HL-60 (cell line): Measurements from ENCODE around the gene CSMD2.

Experiments used
- DNase-seq, 2 experiments: peaks; one replicate each; pipeline ENCODE4 v3.0.0-alpha.2; 2010 to 2020; ENCODE audit warnings: low read depth in 1 of 2, low spot score in 1 of 2
- H3K27ac ChIP-seq: fragments of 250-450 bp; sonication (Bioruptor Pico); replicated peaks from 2 replicates; pipeline ENCODE4 v1.5.1; 2020; ENCODE audit warnings: mild to moderate bottlenecking, moderate library complexity
- H3K27me3 ChIP-seq: fragments of 250-450 bp; sonication (Bioruptor Pico); 2 replicates; pipeline ENCODE4 v1.5.1; 2021; ENCODE audit warnings: mild to moderate bottlenecking, moderate library complexity; ENCODE audit not compliant: insufficient read depth, poor library complexity, severe bottlenecking
- H3K4me3 ChIP-seq: replicated peaks from 2 replicates; pipeline ENCODE4 v1.5.1; 2011; ENCODE audit warnings: mild to moderate bottlenecking, control low read depth, low read length; ENCODE audit not compliant: insufficient read depth
- CTCF ChIP-seq: IDR thresholded peaks from one replicate; pipeline ENCODE4 v1.5.1; 2011; ENCODE audit warnings: low read length, control low read depth, inconsistent platforms; ENCODE audit not compliant: insufficient read depth
- GABPA ChIP-seq: IDR thresholded peaks from 2 replicates; pipeline ENCODE4 v1.6.1; 2012; ENCODE audit warnings: low read depth
- POLR2AphosphoS5 ChIP-seq: IDR thresholded peaks from 2 replicates; pipeline ENCODE4 v1.6.1; 2012; ENCODE audit warnings: low read depth
- REST ChIP-seq: IDR thresholded peaks from 2 replicates; pipeline ENCODE4 v1.6.1; 2012; ENCODE audit warnings: low read depth; ENCODE audit not compliant: insufficient replicate concordance
- SPI1 ChIP-seq: IDR thresholded peaks from 2 replicates; pipeline ENCODE4 v1.6.1; 2012; ENCODE audit warnings: low read depth, mild to moderate bottlenecking, borderline replicate concordance

Gene CSMD2

GRCh38 chr1:33586106-33586505, 578.9 kb downstream of the CSMD2 start:
- Histone ChIP-seq H3K4me3 (no peak overlapping the region), H3K27me3 (peaks cover 2% of the 10 kb centered on the region), H3K27ac (no peak overlapping the region)
- TF ChIP-seq POLR2AphosphoS5 (no peak), CTCF (no peak), GABPA (no peak), SPI1 (no peak), REST (no peak)
- no peak for DNase-seq

- DNase-seq: no peak
- Histone ChIP-seq H3K27ac (no peak overlapping the region), H3K27me3 (peaks cover 2% of the 10 kb centered on the region), H3K4me3 (no peak overlapping the region)
- TF ChIP-seq GABPA (no peak), CTCF (no peak), REST (no peak), SPI1 (no peak), POLR2AphosphoS5 (no peak)
Measured at GRCh38 chr1:33583567-33583966, 581.5 kb downstream of the CSMD2 start.

- peak in 1 of 2 experiments; percentile 46 for DNase-seq
- Histone ChIP-seq H3K27ac (no peak overlapping the region), H3K4me3 (no peak overlapping the region), H3K27me3 (peaks cover 5% of the 10 kb centered on the region)
- TF ChIP-seq CTCF (no peak), REST (no peak), GABPA (no peak), SPI1 (no peak), POLR2AphosphoS5 (no peak)
Measured at GRCh38 chr1:33578557-33579448, 586.2 kb downstream of the CSMD2 start.
